Activated naive CD8-positive, alpha-beta T cell treated with anti-CD3 and anti-CD28 coated beads, Interleukin-2, amount 10 ng/mL, durations not matched to agents 7 days and 5 days (primary cell): ENCODE results near the gene ZNF322. TPM values are rescaled to one million over a fixed set of nuclear protein-coding genes. Genes with fewer than 3 reads are reported as not detected.

Source experiments
- ATAC-seq: fragments of 150-1000 bp; cut with Tn5 transposase; one replicate; pipeline ENCODE4 v1.10.0; 2021; ENCODE audit warnings: low read depth, moderate library complexity
- POLR2A ChIA-PET: fragments of 350-600 bp; sonication (Branson Sonifier 250); formaldehyde crosslinking; loops from one replicate; lab custom pipeline; 2021; ENCODE audit warnings: antibody characterized with exemption; lab: Charles Lee
- DNase-seq: peaks from one replicate; pipeline ENCODE4 v3.0.0; 2021
- H3K27ac Mint-ChIP-seq: one replicate; pipeline ENCODE4 v1.8.0; 2022; ENCODE audit warnings: mild to moderate bottlenecking, mixed read lengths
- H3K27me3 Mint-ChIP-seq: one replicate; pipeline ENCODE4 v1.8.0; 2022; ENCODE audit warnings: mild to moderate bottlenecking, moderate library complexity, mixed read lengths
- H3K36me3 Mint-ChIP-seq: one replicate; pipeline ENCODE4 v1.8.0; 2021; ENCODE audit warnings: mild to moderate bottlenecking, mixed read lengths
- H3K4me1 Mint-ChIP-seq: one replicate; pipeline ENCODE4 v1.8.0; 2021; ENCODE audit warnings: mixed read lengths
- H3K4me3 Mint-ChIP-seq: one replicate; pipeline ENCODE4 v1.8.0; 2022; ENCODE audit warnings: mild to moderate bottlenecking, moderate library complexity, mixed read lengths
- H3K9me3 Mint-ChIP-seq: one replicate; pipeline ENCODE4 v1.8.0; 2021; ENCODE audit warnings: mixed read lengths
- total RNA-seq, 2 experiments: library from RNA; stranded (reverse); gene quantifications; one replicate each; pipeline ENCODE4 v1.2.3, GENCODE V29; 2021

Gene ZNF322
- total RNA-seq, 2 experiments from 2014 or later, result 13.6 to 14.5 TPM

DNA sequence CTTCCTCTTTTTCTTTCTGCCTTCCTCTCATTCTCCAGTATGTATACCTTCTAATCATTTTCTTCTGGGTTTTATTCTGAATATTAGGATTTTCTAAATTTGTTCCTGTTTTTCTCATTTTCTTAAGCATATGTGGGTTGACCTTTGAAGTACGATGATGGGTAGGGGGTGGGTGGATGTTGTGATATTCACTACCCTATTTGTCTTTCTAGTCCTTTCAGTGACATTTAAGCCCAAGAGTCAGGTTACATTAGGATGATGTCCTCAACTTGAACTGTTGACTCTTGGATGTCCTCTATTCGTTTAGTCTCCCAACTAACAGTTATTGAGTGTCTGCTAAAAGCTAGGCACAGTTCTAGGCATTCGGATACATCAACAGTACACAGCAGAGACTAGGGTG is 55.5 kb downstream of the ZNF322 start:
- DNase-seq (no peak), ATAC-seq (no peak)
- Mint-ChIP-seq H3K4me1 (peaks cover 11% of the 10 kb centered on the region), H3K27ac (no peak overlapping the region), H3K36me3 (peaks cover 8% of the 10 kb centered on the region), H3K9me3 (no peaks in the 10 kb centered on the region), H3K4me3 (no peak overlapping the region), H3K27me3 (no peaks in the 10 kb centered on the region)
- POLR2A ChIA-PET, result interaction anchor here (0.6 kb wide), 1 partner anchor 657 kb away, joined by 3 read pairs; no protein-coding TSS in a partner anchor

DNA sequence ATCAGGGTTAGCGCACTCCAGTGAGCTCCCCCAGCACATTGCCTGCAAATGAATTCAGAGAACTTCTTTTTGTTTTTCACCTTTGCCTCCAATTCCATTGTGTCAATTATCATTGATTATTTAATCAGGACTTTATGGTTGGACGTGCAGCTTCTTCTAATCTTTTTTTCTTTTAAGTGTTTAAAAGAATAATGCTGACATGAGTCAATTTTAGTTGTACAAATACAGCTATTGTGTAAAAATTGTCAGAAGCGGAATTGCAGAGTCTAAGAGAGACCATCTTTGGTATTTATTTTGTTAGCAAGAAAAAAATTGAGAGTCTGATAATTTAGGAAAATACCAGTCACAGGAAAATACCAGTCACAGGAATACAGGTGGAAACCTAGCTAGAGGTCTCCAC is 57.3 kb downstream of the ZNF322 start:
- H3K4me3 Mint-ChIP-seq, result no peak overlapping the region
- no peaks in the 10 kb centered on the region for H3K9me3 Mint-ChIP-seq
- peaks cover 17% of the 10 kb centered on the region for H3K36me3 Mint-ChIP-seq
- H3K27ac Mint-ChIP-seq, result no peak overlapping the region
- DNase-seq, result no peak
- no peak for ATAC-seq
- no peaks in the 10 kb centered on the region for H3K27me3 Mint-ChIP-seq
- POLR2A ChIA-PET, result no interaction called here
- H3K4me1 Mint-ChIP-seq, result peaks cover 12% of the 10 kb centered on the region

DNA sequence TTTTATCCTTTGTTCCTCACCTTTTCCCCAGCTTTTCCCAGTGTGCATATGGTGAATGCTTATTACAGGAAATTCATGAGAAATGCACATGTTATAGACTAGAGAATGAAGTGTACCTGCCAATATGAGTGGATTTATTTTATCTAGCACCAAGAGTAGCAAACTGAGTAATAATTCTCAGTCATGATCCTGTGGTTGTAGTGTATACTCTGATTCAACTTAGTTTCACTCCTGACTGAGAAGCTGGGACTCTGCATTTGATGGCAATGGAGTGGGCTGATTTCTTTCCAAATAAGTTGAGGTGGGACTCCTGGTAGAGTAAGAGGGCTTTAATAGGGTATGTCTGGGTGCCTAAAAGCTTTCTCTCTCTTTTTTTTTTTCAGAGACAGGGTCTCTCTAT is 58.8 kb downstream of the ZNF322 start:
- H3K4me1 Mint-ChIP-seq, result peaks cover 12% of the 10 kb centered on the region
- no peak for DNase-seq
- H3K27me3 Mint-ChIP-seq, result no peaks in the 10 kb centered on the region
- H3K9me3 Mint-ChIP-seq, result no peaks in the 10 kb centered on the region
- H3K27ac Mint-ChIP-seq, result no peak overlapping the region
- H3K4me3 Mint-ChIP-seq, result no peak overlapping the region
- POLR2A ChIA-PET, result no interaction called here
- ATAC-seq, result no peak
- H3K36me3 Mint-ChIP-seq, result peaks cover 17% of the 10 kb centered on the region

GRCh38 chr6:26599591-26599990 is 60.0 kb downstream of the ZNF322 start:
- H3K36me3 Mint-ChIP-seq, result peaks cover 17% of the 10 kb centered on the region

DNA sequence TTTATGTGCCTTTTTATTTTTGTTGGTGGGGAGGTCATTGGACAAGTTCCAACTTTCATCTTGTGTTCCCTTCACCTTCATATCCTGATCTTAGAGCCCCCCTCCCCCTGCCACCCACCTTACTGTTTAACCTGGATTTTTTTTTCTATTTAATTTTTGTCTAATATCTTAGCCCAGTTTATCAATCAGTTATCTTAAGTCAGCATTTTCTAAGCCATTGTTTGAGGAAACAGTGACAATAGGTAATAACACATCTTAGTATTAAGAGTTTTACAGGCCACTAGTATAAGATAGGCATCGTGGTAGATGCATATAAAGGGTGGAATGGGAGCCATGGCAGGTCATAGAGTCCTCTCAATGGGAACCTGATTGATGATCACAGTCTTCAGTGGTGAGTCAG is 60.4 kb downstream of the ZNF322 start:
- ATAC-seq (no peak), DNase-seq (no peak)
- Mint-ChIP-seq H3K4me1 (peaks cover 14% of the 10 kb centered on the region), H3K36me3 (peaks cover 17% of the 10 kb centered on the region), H3K4me3 (no peak overlapping the region), H3K27ac (no peak overlapping the region), H3K27me3 (peaks cover 6% of the 10 kb centered on the region), H3K9me3 (no peaks in the 10 kb centered on the region)
- POLR2A ChIA-PET, result no interaction called here

More at GRCh38 chr6:26599591-26599990, 60.0 kb downstream of the ZNF322 start:
- H3K9me3 Mint-ChIP-seq, result no peaks in the 10 kb centered on the region
- DNase-seq, result no peak
- ATAC-seq, result no peak
- peaks cover 1% of the 10 kb centered on the region for H3K27me3 Mint-ChIP-seq
- no peak overlapping the region for H3K27ac Mint-ChIP-seq
- H3K4me3 Mint-ChIP-seq, result no peak overlapping the region
- POLR2A ChIA-PET, result no interaction called here
- peaks cover 14% of the 10 kb centered on the region for H3K4me1 Mint-ChIP-seq

- no peak for DNase-seq
- no peak overlapping the region for H3K4me3 Mint-ChIP-seq
- H3K9me3 Mint-ChIP-seq, result no peaks in the 10 kb centered on the region
- peaks cover 17% of the 10 kb centered on the region for H3K36me3 Mint-ChIP-seq
- peaks cover 14% of the 10 kb centered on the region for H3K27me3 Mint-ChIP-seq
- POLR2A ChIA-PET, result no interaction called here
- peak overlapping the region; percentile 75 for H3K27ac Mint-ChIP-seq
- H3K4me1 Mint-ChIP-seq, result peaks cover 17% of the 10 kb centered on the region
- no peak for ATAC-seq
Measured at GRCh38 chr6:26598267-26598666, 61.3 kb downstream of the ZNF322 start.

- POLR2A ChIA-PET, result no interaction called here
- peaks cover 17% of the 10 kb centered on the region for H3K36me3 Mint-ChIP-seq
- no peaks in the 10 kb centered on the region for H3K9me3 Mint-ChIP-seq
- DNase-seq (no peak), ATAC-seq (no peak)
- H3K27me3 Mint-ChIP-seq, result peaks cover 17% of the 10 kb centered on the region
- peaks cover 18% of the 10 kb centered on the region for H3K4me1 Mint-ChIP-seq
- H3K27ac Mint-ChIP-seq, result no peak overlapping the region
- no peak overlapping the region for H3K4me3 Mint-ChIP-seq
Measured at GRCh38 chr6:26597821-26598220, 61.7 kb downstream of the ZNF322 start.

GRCh38 chr6:26597389-26597766 is 62.2 kb downstream of the ZNF322 start:
- ATAC-seq (no peak), DNase-seq (no peak)
- POLR2A ChIA-PET, result no interaction called here
- peaks cover 18% of the 10 kb centered on the region for H3K4me1 Mint-ChIP-seq
- H3K27ac Mint-ChIP-seq, result no peak overlapping the region
- no peak overlapping the region for H3K4me3 Mint-ChIP-seq
- peaks cover 17% of the 10 kb centered on the region for H3K36me3 Mint-ChIP-seq
- no peaks in the 10 kb centered on the region for H3K9me3 Mint-ChIP-seq
- H3K27me3 Mint-ChIP-seq, result peaks cover 21% of the 10 kb centered on the region

DNA sequence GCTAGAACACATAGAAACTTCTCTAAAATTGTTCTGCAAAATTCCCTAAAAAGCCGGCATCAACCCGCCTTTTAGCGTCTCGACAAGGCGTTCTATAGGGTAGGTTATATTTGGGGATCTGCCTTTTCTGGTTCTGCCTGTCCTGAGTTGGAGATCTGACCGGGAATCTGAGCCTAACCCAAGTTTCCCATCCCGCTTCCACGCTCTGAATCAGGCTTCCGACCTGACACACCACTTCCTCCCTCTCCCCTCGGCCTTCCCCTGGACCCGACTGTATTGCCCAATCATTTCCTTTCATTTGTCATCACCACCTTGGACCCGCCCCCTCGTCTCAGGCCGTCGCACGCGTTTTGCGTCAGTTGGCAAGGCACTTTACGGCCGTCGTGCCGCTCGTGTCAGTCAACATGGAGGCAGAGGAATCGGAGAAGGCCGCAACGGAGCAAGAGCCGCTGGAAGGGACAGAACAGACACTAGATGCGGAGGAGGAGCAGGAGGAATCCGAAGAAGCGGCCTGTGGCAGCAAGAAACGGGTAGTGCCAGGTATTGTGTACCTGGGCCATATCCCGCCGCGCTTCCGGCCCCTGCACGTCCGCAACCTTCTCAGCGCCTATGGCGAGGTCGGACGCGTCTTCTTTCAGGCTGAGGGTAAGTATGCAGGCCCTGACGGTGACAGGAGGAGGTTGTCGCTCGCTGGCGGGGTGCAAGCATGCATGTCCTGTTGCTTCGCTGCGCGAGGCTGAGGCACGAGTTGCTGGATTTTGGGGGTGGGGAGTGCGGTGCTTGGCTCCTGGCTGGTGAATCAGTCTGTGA is 62.8 kb downstream of the ZNF322 start, which contains the start of gene ABT1:
Gene ABT1 (plus strand): TSS at position 375 of the 810 bp plus-strand sequence. CDS start 30 bp downstream, at position 405.
- H3K27me3 Mint-ChIP-seq, result peaks cover 27% of the 10 kb centered on the region
- ATAC-seq (peak; percentile 83), DNase-seq (peak; percentile 95)
- H3K4me3 Mint-ChIP-seq, result no peak within 1 kb of the TSS
- peaks cover 18% of the 10 kb centered on the region for H3K4me1 Mint-ChIP-seq
- POLR2A ChIA-PET, result no interaction called here
- no peaks in the 10 kb centered on the region for H3K9me3 Mint-ChIP-seq
- H3K27ac Mint-ChIP-seq, result no peak within 1 kb of the TSS
- H3K36me3 Mint-ChIP-seq, result peaks cover 17% of the 10 kb centered on the region

DNA sequence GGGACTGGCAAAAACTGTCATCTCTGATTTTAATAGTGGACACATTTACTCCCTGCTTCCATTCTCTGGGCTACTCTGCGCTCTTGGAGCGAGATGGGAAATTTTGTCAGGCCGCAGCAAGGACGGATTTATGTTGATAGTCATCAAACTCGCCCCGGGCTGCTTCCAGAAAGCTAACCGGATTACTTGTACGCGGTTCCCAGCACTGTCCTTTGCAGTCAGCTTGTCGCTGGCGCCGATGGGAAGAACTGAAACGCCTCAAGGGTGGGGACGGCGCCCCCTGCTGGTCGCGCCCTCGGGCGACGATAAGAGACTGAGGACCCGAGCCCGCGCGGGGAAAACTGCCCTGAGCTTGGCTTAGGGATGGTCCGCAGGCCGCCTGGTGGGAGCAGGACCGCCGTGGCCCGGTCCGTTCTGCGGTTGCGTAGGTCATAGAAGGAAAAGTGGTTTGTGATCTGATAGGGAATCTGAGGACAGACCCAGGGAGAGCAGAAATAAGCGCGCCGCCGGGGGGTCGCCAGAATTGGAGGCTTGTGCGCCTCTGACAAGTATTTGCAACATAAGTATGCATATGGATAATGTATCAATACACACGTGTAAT is 63.8 kb downstream of the ZNF322 start:
- peaks cover 35% of the 10 kb centered on the region for H3K27me3 Mint-ChIP-seq
- POLR2A ChIA-PET, result interaction anchor here (0.5 to 1.3 kb wide), 10 partner anchors 19 to 536 kb away, joined by 3 to 6 read pairs (median 4); partner anchors contain the start of gene HMGN4
- H3K4me1 Mint-ChIP-seq, result peaks cover 18% of the 10 kb centered on the region
- peaks cover 17% of the 10 kb centered on the region for H3K36me3 Mint-ChIP-seq
- no peak overlapping the region for H3K4me3 Mint-ChIP-seq
- ATAC-seq (peak; percentile 63), DNase-seq (peak; percentile 93)
- no peaks in the 10 kb centered on the region for H3K9me3 Mint-ChIP-seq
- H3K27ac Mint-ChIP-seq, result no peak overlapping the region

DNA sequence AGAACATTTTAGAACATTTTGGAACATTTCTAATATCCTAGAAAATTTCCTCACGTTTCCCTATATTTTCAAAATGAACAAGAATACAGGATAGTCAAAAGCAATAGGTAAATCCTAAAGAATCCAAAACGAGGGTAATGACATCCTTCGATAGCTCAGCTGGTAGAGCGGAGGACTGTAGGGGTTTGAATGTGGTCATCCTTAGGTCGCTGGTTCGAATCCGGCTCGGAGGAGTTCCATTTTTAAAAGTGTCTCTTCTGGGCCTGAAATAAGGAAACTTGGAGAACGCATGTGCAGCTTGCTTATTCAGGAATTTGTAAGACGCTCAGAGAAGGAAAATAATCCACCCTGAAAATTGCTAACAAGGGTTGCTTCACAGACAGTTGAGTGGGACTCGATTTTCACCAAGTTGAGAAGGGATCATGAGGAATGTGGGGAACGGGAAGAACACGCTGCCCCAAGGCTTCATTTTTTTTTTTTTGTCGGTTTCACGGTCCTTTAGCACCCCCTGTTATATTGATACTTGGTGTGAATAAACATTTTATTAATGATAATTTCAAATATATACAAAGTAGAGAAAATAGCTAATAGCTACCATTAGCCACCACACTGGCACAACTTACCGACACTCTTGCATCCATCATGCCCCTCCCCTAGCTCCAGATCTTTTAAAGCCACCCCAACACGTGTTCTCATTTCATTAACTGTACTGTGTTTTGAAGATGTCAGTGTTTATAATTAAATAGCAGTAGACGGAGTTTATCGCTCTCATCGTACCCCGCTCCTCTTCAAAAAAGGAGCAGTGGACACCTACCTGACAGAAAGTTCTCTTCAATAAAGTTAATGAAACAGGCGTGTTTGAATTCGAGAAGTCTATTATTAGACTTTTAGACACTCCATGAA is 64.6 kb downstream of the ZNF322 start:
- DNase-seq (no peak), ATAC-seq (no peak)
- Mint-ChIP-seq H3K36me3 (peaks cover 15% of the 10 kb centered on the region), H3K27ac (no peak overlapping the region), H3K4me3 (peak overlapping the region; percentile 19), H3K9me3 (no peaks in the 10 kb centered on the region), H3K27me3 (peaks cover 40% of the 10 kb centered on the region), H3K4me1 (peaks cover 16% of the 10 kb centered on the region)
- POLR2A ChIA-PET, result interaction anchor here (0.7 to 1.3 kb wide), 9 partner anchors 18 to 537 kb away, joined by 3 to 6 read pairs (median 4); partner anchors contain the start of gene HMGN4

DNA sequence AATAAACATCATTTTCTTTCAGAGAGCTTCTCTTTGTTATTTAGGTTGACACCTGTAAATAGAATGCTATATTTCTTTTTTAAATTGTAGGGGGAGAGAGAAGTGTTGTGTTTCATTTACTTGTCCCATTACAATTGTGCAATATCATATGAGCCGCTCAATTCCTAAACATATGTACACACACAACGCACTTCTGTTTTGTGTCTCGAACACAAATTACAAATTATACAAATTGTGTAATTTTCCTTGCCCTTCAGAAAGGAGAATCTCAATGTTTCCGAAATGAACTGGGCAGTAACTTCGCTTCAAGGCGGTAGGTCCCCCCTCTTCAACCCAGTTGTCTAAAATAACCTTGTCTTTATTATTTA is 65.4 kb downstream of the ZNF322 start:
- Mint-ChIP-seq H3K4me1 (peaks cover 13% of the 10 kb centered on the region), H3K9me3 (no peaks in the 10 kb centered on the region), H3K27ac (no peak overlapping the region), H3K27me3 (peaks cover 47% of the 10 kb centered on the region), H3K36me3 (peaks cover 10% of the 10 kb centered on the region), H3K4me3 (no peak overlapping the region)
- ATAC-seq (no peak), DNase-seq (no peak)
- POLR2A ChIA-PET, result no interaction called here
